SK-N-SH (cell line): ENCODE results near the gene TRIM65. TPM values are rescaled to one million over a fixed set of nuclear protein-coding genes. Genes with fewer than 3 reads are reported as not detected.

Source experiments
- CTCF ChIA-PET: fragments of 300-600, 350-600 bp; formaldehyde crosslinking; extraction: SDS; loops from one replicate; lab custom pipeline; 2021; lab: Yijun Ruan, JAX
- POLR2A ChIA-PET: fragments of 350-600 bp; sonication (Branson Sonifier 250); formaldehyde crosslinking; extraction: SDS; loops from one replicate; lab custom pipeline; 2020; ENCODE audit warnings: antibody characterized with exemption, inconsistent platforms; lab: Yijun Ruan, JAX
- DNase-seq: peaks from one replicate; pipeline ENCODE4 v3.0.0; 2012
- H2AFZ ChIP-seq: fragments of 200-600 bp; sonication (generic); 2 replicates; pipeline ENCODE4 v1.8.1; 2016; ENCODE audit warnings: antibody characterized with exemption, mild to moderate bottlenecking, low read depth
- H3F3A ChIP-seq: fragments of 200-600 bp; sonication (generic); replicated peaks from 2 replicates; pipeline ENCODE3; 2016; ENCODE audit warnings: antibody characterized with exemption, mild to moderate bottlenecking; ENCODE audit not compliant: insufficient read depth
- H3K27ac ChIP-seq, 2 experiments: fragments of 200-500 bp in 1 of 2; fragments of 200-600 bp in 1 of 2; sonication (Bioruptor generic) in 1 of 2; sonication (generic), shearing (Covaris generic) in 1 of 2; 2 replicates each; pipeline versions ENCODE4 v1.5.1 to v1.6.1; 2014 to 2016; ENCODE audit warnings: low read depth in 2 of 2, inconsistent platforms in 1 of 2, low read length in 1 of 2, mild to moderate bottlenecking in 1 of 2, mixed read lengths in 1 of 2
- H3K27me3 ChIP-seq: fragments of 200-600 bp; sonication (generic), shearing (Covaris generic); 2 replicates; pipeline ENCODE4 v1.6.1; 2016; ENCODE audit warnings: mixed run types; ENCODE audit not compliant: insufficient read depth
- H3K36me3 ChIP-seq, 2 experiments: fragments of 200-500 bp in 1 of 2; fragments of 200-600 bp in 1 of 2; sonication (Bioruptor generic) in 1 of 2; sonication (generic) in 1 of 2; replicated peaks in 1 of 2; 2 replicates each; pipeline versions ENCODE3 to v1.5.1; 2014 to 2016; ENCODE audit warnings: low read length in 1 of 2, mild to moderate bottlenecking in 1 of 2; ENCODE audit not compliant: insufficient read depth in 2 of 2, control insufficient read depth in 1 of 2
- H3K4me1 ChIP-seq, 2 experiments: fragments of 200-500 bp in 1 of 2; fragments of 200-600 bp in 1 of 2; sonication (Bioruptor generic) in 1 of 2; sonication (generic), shearing (Covaris generic) in 1 of 2; 2 replicates each; pipeline versions ENCODE4 v1.5.1 to v1.6.1; 2014 to 2016; ENCODE audit warnings: low read depth in 1 of 2, low read length in 1 of 2, mixed run types in 1 of 2; ENCODE audit not compliant: insufficient read depth in 2 of 2, control insufficient read depth in 1 of 2
- H3K4me2 ChIP-seq: fragments of 200-600 bp; sonication (generic), shearing (Covaris generic); 2 replicates; pipeline ENCODE4 v1.6.1; 2017; ENCODE audit warnings: mixed run types
- H3K4me3 ChIP-seq, 2 experiments: fragments of 200-500 bp in 1 of 2; fragments of 200-600 bp in 1 of 2; sonication (Bioruptor generic) in 1 of 2; sonication (generic), shearing (Covaris generic) in 1 of 2; 2 replicates each; pipeline versions ENCODE4 v1.5.1 to v1.8.1; 2014 to 2016; ENCODE audit warnings: low read depth in 2 of 2, inconsistent platforms in 1 of 2, low read length in 1 of 2, mild to moderate bottlenecking in 1 of 2, mixed read lengths in 1 of 2, moderate library complexity in 1 of 2
- H3K79me2 ChIP-seq: fragments of 200-600 bp; sonication (generic); 2 replicates; pipeline ENCODE4 v1.8.1; 2017; ENCODE audit warnings: mild to moderate bottlenecking; ENCODE audit not compliant: insufficient read depth
- H3K9ac ChIP-seq: fragments of 200-600 bp; sonication (generic); 2 replicates; pipeline ENCODE4 v1.6.1; 2017; ENCODE audit warnings: mixed run types
- H3K9me2 ChIP-seq: fragments of 200-600 bp; sonication (generic); 2 replicates; pipeline ENCODE4 v1.6.1; 2017; ENCODE audit warnings: mixed run types
- H3K9me3 ChIP-seq: fragments of 200-600 bp; sonication (generic); 2 replicates; pipeline ENCODE4 v1.6.1; 2017; ENCODE audit warnings: mixed run types, mild to moderate bottlenecking, moderate library complexity
- H4K20me1 ChIP-seq: fragments of 200-600 bp; sonication (generic); 2 replicates; pipeline ENCODE4 v1.6.1; 2017; ENCODE audit warnings: mild to moderate bottlenecking, mixed run types; ENCODE audit not compliant: insufficient read depth
- CTCF ChIP-seq: fragments of 200-600 bp; sonication (generic); IDR thresholded peaks from 2 replicates; pipeline ENCODE4 v1.6.1; 2017; ENCODE audit warnings: antibody characterized with exemption, mild to moderate bottlenecking, moderate library complexity
- EZH2phosphoT487 ChIP-seq: fragments of 200-600 bp; sonication (generic); IDR thresholded peaks from 2 replicates; pipeline ENCODE4 v1.6.1; 2017; ENCODE audit warnings: low read depth, mixed run types, mild to moderate bottlenecking, antibody characterized with exemption, moderate library complexity, borderline replicate concordance
- FOSL2 ChIP-seq: IDR thresholded peaks from 2 replicates; pipeline ENCODE4 v1.4.0; 2012; ENCODE audit warnings: low read depth, mild to moderate bottlenecking, moderate library complexity, borderline replicate concordance
- GABPA ChIP-seq: IDR thresholded peaks from 2 replicates; pipeline ENCODE4 v1.4.0; 2012; ENCODE audit warnings: low read depth, mild to moderate bottlenecking
- GATA2 ChIP-seq: sonication (generic); formaldehyde crosslinking; IDR thresholded peaks from 2 replicates; pipeline ENCODE4 v1.5.0; 2020; ENCODE audit warnings: mild to moderate bottlenecking, missing genetic modification reagents
- JUND ChIP-seq: IDR thresholded peaks from 2 replicates; pipeline ENCODE4 v1.4.0; 2012
- MAX ChIP-seq: IDR thresholded peaks from 2 replicates; pipeline ENCODE4 v1.4.0; 2012; ENCODE audit warnings: low read depth
- MEF2A ChIP-seq: IDR thresholded peaks from 2 replicates; pipeline ENCODE4 v1.4.0; 2012; ENCODE audit warnings: low read depth, borderline replicate concordance
- MXI1 ChIP-seq: IDR thresholded peaks from 2 replicates; pipeline ENCODE4 v1.6.1; 2012; ENCODE audit warnings: mild to moderate bottlenecking, low read depth, low read length, improper control_type of control experiment
- NRF1 ChIP-seq: IDR thresholded peaks from 2 replicates; pipeline ENCODE4 v1.6.1; 2012; ENCODE audit warnings: low read depth, mild to moderate bottlenecking, low read length
- REST ChIP-seq: IDR thresholded peaks from 2 replicates; pipeline ENCODE4 v1.6.1; 2012; ENCODE audit warnings: mild to moderate bottlenecking, low read depth, low read length, moderate library complexity
- RXRA ChIP-seq: IDR thresholded peaks from 2 replicates; pipeline ENCODE4 v1.4.0; 2012; ENCODE audit warnings: low read depth, mild to moderate bottlenecking, borderline replicate concordance
- SMC3 ChIP-seq: IDR thresholded peaks from 2 replicates; pipeline ENCODE4 v1.6.1; 2012; ENCODE audit warnings: low read depth, low read length, improper control_type of control experiment
- TAF1 ChIP-seq: IDR thresholded peaks from 2 replicates; pipeline ENCODE4 v1.6.1; 2012; ENCODE audit warnings: low read depth, mild to moderate bottlenecking, low read length, moderate library complexity, borderline replicate concordance
- TCF12 ChIP-seq: IDR thresholded peaks from 2 replicates; pipeline ENCODE4 v1.4.0; 2012
- USF1 ChIP-seq: IDR thresholded peaks from 2 replicates; pipeline ENCODE4 v1.4.0; 2012; ENCODE audit warnings: low read depth, borderline replicate concordance
- USF2 ChIP-seq: fragments of 150-350 bp; IDR thresholded peaks from 2 replicates; pipeline ENCODE4 v1.6.1; 2017; ENCODE audit warnings: antibody characterized with exemption, low read length, low read depth, borderline replicate concordance
- YY1 ChIP-seq: IDR thresholded peaks from 2 replicates; pipeline ENCODE4 v1.4.0; 2012; ENCODE audit warnings: low read depth, mild to moderate bottlenecking
- ZBTB33 ChIP-seq: IDR thresholded peaks from 2 replicates; pipeline ENCODE4 v1.4.0; 2012; ENCODE audit warnings: low read depth, borderline replicate concordance
- WGBS: methylation state at CpG from one replicate; pipeline ENCODE4 v1.1.6; 2017; ENCODE audit warnings: low lambda C conversion rate; 5-methylcytosine and 5-hydroxymethylcytosine counted together
- polyA plus RNA-seq, 3 experiments: library from polyadenylated mRNA; depleted of rRNA; stranded (reverse); fragments of >200 nt; gene quantifications; 2 replicates each; pipeline ENCODE4 v1.2.3, GENCODE V29; 2012

The TRIM65 gene
- polyA plus RNA-seq, 1 of the 3 experiments (the other 2 are of a cell fraction), result 13.1 TPM

- TF ChIP-seq CTCF, result no peak
Measured at GRCh38 chr17:75921596-75921995, 24.8 kb upstream of the TRIM65 start (continued).

GRCh38 chr17:75920045-75920560 is 23.4 kb upstream of the TRIM65 start:
- CTCF ChIA-PET, result interaction anchor here (0.8 to 3.0 kb wide), 8 partner anchors 9 to 94 kb away, joined by 3 to 22 read pairs (median 5); partner anchors contain the start of genes ACOX1, MRPL38 and TEN1
- TF ChIP-seq JUND (no peak), MAX (no peak), SMC3 (no peak), REST (no peak), ZBTB33 (no peak), EZH2phosphoT487 (no peak), FOSL2 (no peak), CTCF (no peak), RXRA (no peak), TCF12 (no peak), MXI1 (no peak), GABPA (no peak), YY1 (no peak), GATA2 (CRISPR knock-in tag) (no peak), USF2 (no peak), NRF1 (no peak), USF1 (no peak), MEF2A (no peak), TAF1 (no peak)

More at GRCh38 chr17:75920045-75920560, 23.4 kb upstream of the TRIM65 start:
- POLR2A ChIA-PET, result interaction anchor here (0.7 to 1.2 kb wide), 4 partner anchors 8 to 144 kb away, joined by 3 to 4 read pairs (median 3); no protein-coding TSS in a partner anchor
- Histone ChIP-seq H3K79me2 (no peaks in the 10 kb centered on the region), H2AFZ (no peak overlapping the region), H3K9ac (no peak overlapping the region), H3K27ac (no peak overlapping the region), H3K36me3 (peaks cover 0 to 10% of the 10 kb centered on the region in 2 experiments), H3K4me1 (no peaks in the 10 kb centered on the region), H3K9me2 (no peaks in the 10 kb centered on the region), H3K27me3 (no peaks in the 10 kb centered on the region), H3K4me2 (no peak overlapping the region), H3K9me3 (no peaks in the 10 kb centered on the region), H3F3A (no peaks in the 10 kb centered on the region), H4K20me1 (no peaks in the 10 kb centered on the region), H3K4me3 (no peak overlapping the region)
- 96% methylated on average over 8 of the region's 11 CpGs for WGBS
- DNase-seq, result no peak
